ENCODE results near the gene ARID1B.

Gene ARID1B

GRCh38 chr6:156910938-156911337, 133.8 kb downstream of the ARID1B start:
- no peak for DNase-seq

DNA sequence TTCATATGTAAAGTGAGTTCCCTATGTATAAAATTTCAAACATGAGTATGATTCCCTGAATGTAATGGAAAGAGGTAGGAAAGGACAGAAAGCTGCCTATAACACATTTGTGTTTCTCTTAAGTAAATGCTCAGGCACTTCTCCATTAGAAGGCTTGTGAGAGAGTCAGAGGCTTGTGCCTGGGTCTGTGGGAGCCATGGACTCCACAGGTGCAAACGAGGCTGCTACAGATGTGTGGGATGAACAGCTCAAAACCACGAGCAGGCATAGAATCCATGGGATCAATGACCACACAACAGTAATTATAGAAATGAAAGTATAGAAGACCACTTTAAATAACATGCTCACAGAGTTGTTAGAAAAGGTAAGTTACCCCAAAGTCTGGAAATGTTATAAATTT, 134.4 kb downstream of the ARID1B start:
- DNase-seq, result no peak

- DNase-seq, result no peak
These were observed 135.3 kb downstream of the ARID1B start for GRCh38 chr6:156912431-156912830.

GRCh38 chr6:156914181-156914580, 137.0 kb downstream of the ARID1B start:
- no peak for DNase-seq

- DNase-seq, result no peak
These were observed 139.1 kb downstream of the ARID1B start for GRCh38 chr6:156916130-156916801.

- DNase-seq, result no peak
These were observed 140.0 kb downstream of the ARID1B start for GRCh38 chr6:156917213-156917612.

GRCh38 chr6:156918647-156919046, 141.5 kb downstream of the ARID1B start:
- no peak for DNase-seq

DNA sequence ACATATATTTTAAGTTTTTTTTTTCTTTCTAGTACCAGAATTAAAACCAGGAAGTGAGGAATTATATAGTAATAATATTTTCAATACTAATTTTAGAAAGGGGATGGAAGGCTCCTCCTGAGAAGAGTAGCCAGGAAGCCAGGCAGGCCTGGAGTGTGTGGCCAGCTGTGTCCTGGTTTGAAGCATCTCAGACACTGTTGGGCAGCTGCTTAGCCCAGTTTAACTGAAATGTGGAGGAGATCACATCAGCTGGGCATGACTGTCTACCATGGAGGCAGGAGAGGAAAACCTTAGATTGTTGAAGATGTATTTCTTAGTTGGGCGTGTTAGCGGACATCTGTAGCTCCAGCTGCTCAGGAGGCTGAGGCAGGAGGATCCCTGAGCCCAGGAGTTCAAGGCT, 142.2 kb downstream of the ARID1B start:
- no peak for DNase-seq

DNA sequence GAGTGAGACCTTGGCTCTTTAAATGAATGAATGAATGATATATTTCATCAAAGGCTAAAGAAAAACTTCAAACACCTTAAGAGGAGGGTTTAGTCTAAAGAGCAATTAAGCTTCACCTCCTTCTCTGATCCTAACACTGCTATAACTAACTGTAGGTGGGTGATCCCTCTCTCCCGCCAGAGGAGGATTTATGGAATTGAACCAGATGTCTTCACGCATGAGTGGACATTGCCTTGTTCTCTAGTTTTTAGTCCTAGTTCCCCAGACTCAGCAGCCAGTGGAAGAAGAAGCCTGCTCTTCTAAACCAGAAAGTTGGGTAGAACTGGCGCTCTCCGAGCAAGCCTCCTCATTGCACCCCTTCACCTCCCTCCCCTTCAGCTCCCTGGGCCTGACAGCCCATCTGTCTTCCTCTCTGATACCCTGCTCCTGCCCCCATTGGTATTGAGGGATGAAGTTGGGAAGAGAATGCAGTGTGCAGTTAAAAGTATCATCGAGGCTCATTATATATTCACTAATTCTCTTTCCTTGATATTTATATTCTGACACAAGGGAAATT, 142.7 kb downstream of the ARID1B start:
- no peak for DNase-seq

- DNase-seq, result no peak
These were observed 147.1 kb downstream of the ARID1B start for GRCh38 chr6:156924246-156924645.

GRCh38 chr6:156925026-156925425, 147.8 kb downstream of the ARID1B start:
- DNase-seq, result no peak

GRCh38 chr6:156925718-156926607, 148.8 kb downstream of the ARID1B start:
- no peak for DNase-seq

DNA sequence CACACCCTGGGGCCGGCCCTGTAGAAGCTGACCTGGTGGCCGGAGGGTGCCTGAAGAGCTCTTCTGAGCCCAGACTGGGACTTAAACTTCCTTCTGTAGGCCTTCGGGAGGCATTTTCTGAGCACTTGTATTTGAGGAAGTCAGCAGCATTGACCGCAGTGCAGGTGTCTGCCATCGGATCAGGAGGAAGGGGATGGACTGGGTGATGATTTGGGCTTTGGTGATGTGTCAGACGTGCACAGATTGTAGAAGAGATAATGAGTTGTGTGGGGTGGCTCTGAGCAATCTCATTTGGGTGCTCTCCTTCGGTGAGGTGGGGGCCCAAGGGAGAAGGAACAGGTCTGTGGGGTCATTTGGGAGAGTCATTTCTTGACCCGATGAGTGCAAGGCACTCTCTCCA, 150.9 kb downstream of the ARID1B start:
- no peak for DNase-seq

DNA sequence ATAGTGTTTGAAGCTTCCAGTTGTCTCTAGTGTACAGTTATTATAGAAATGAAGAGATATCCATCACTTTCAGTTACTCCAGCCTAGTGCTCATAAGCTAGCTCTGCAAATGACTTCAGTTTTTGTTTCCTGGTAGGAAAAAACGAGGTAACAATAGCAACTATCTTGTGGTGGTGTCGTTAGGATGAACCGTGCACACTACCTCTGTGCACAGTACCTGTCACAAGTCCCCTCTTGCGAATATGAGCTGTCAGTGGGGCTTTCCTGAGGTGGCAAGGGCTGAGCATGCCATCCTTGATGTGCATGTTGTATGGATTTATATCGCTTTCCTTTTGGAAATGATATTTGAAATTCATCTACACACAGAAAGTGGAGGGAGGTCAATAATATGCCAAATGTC, 151.8 kb downstream of the ARID1B start:
- no peak for DNase-seq

- no peak for DNase-seq
These were observed 154.1 kb downstream of the ARID1B start for GRCh38 chr6:156931283-156931682.

GRCh38 chr6:156933201-156934068, 156.3 kb downstream of the ARID1B start:
- peak in 1 of 2 experiments; percentile 72 for DNase-seq

DNA sequence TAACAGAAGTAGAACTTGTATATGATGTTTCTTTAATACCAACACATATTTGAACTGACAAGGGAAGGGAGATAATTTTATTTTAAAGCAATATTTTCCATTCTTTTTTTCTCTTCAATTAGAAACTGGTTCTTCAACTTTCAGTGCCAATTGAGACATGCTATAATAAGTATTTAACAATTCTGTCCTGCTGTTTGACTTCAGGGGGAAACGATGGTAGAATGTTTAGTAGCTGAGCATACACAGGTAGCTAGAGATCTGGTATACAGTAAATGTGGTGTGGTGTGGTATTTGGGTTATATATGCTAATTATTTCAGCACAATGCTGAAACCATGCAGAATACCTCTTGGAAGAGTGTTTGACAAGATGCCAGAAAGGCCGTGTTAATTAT, 156.9 kb downstream of the ARID1B start:
- no peak for DNase-seq

GRCh38 chr6:156935000-156935399, 157.8 kb downstream of the ARID1B start:
- DNase-seq, result no peak

- DNase-seq, result no peak
These were observed 161.0 kb downstream of the ARID1B start for GRCh38 chr6:156938143-156938542.

GRCh38 chr6:156940221-156940620, 163.0 kb downstream of the ARID1B start:
- no peak for DNase-seq

- DNase-seq, result no peak
These were observed 165.1 kb downstream of the ARID1B start for GRCh38 chr6:156942266-156942665.

GRCh38 chr6:156943166-156943565, 166.0 kb downstream of the ARID1B start:
- no peak for DNase-seq

- DNase-seq, result no peak
These were observed 166.6 kb downstream of the ARID1B start for GRCh38 chr6:156943816-156944215.
